Fibroblast of mammary gland (primary cell): ENCODE measurements around the gene GIPC1.

Experiments used
- DNase-seq: peaks from one replicate; pipeline ENCODE4 v3.0.0-alpha.2; 2010; ENCODE audit warnings: low read depth
- H3K4me3 ChIP-seq: 2 replicates; pipeline ENCODE4 v1.5.1; 2011; ENCODE audit warnings: low read depth, mild to moderate bottlenecking, low read length, moderate library complexity; ENCODE audit not compliant: control insufficient read depth
- TF ChIP-seq, protein P1 (sequence below): conservative IDR thresholded peaks from 2 replicates; pipeline ENCODE4 v1.5.1; 2011; ENCODE audit warnings: low read depth, low read length, inconsistent platforms; ENCODE audit not compliant: control insufficient read depth, insufficient read depth

Gene GIPC1

DNA sequence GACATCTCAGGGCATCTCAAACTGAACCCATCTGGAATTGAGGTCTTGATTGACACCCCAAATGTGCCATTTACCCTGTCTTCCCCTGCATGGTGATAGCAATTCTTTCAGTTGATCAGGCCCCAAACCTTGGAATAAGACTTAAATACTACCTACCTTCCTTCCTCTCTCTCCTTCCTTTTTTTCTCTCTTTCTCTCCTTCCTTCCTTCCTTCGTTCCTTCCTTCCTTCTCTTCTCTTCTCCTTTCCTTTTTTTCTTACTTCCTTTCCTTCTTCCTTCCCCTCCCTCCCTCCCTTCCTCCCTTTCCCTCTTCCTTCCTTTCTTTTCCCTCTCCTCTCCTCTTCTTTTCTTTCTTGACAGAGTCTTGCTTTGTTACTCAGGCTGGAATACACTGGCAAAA is 7.4 kb upstream of the GIPC1 start:
- no peak overlapping the region for H3K4me3 ChIP-seq
- DNase-seq: no peak
- TF ChIP-seq, protein P1, sequence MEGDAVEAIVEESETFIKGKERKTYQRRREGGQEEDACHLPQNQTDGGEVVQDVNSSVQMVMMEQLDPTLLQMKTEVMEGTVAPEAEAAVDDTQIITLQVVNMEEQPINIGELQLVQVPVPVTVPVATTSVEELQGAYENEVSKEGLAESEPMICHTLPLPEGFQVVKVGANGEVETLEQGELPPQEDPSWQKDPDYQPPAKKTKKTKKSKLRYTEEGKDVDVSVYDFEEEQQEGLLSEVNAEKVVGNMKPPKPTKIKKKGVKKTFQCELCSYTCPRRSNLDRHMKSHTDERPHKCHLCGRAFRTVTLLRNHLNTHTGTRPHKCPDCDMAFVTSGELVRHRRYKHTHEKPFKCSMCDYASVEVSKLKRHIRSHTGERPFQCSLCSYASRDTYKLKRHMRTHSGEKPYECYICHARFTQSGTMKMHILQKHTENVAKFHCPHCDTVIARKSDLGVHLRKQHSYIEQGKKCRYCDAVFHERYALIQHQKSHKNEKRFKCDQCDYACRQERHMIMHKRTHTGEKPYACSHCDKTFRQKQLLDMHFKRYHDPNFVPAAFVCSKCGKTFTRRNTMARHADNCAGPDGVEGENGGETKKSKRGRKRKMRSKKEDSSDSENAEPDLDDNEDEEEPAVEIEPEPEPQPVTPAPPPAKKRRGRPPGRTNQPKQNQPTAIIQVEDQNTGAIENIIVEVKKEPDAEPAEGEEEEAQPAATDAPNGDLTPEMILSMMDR: no peak

DNA sequence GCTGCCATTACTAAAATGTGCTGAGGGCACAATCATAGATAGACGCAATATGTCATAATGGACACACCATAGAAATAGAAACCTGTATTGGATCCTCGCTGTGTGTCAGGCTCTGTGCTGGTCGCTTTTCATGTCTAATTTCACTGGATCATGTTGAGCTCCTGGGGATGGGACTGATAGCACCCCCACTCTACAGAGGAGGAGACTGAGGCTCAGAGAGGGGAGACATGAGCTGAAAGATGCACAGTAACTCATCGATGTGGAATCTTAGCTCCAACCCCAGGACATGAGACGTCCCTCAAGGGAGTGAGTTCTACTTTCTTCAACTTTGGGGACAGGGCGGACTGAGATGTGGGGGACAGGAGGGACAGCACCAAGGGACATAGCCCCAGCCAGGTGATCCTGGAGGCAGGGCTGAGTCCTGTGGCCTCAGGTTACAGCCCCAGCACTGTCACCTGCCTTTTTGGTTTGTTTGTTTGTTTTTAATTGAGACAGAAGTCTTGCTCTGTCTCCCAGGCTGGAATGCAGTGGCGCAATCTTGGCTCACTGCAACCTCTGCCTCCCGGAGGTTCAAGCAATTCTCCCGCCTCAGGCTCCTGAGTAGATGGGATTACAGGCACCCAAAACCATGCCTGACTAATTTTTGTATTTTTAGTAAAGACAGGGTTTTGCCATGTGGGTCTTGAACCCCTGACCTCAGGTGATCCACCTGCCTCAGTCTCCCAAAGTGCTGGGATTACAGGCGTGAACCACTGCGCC is 6.6 kb upstream of the GIPC1 start:
- TF ChIP-seq, protein P1: no peak
- H3K4me3 ChIP-seq: no peak overlapping the region
- no peak for DNase-seq

DNA sequence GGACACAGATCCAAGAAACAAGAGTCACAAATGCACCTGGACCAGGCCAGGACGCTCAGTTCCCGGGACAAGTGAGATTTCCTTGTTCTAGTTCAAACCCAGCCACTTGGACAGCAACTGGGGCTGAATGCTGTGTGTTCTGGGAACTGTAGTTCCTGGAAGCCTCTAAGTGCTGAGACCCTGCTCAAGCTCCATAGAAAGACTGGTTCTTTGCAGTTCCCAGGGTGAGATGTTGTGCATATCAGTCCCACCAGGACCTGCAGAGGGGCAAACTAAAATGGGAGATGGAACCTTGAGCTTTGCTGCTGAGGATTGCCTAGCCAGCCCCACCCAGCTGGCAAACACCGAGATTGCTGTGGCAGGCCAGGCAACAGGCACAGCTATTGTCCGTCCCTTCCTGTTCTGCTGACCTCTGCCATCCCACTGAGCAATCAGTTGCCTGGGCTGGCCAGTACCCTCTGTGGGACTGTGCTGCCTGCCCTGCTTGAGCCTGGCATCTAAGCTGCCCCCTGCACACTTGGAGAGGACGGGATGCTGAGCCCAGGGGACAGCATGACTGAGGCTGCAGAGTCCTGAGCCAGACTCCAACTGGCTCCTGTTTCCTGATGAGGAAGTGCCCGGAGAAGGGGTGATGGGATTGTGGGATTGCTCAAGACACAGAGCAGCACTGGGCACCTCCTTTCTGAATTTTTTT is 1.4 kb upstream of the GIPC1 start:
- no peak overlapping the region for H3K4me3 ChIP-seq
- DNase-seq: no peak
- TF ChIP-seq, protein P1: no peak

DNA sequence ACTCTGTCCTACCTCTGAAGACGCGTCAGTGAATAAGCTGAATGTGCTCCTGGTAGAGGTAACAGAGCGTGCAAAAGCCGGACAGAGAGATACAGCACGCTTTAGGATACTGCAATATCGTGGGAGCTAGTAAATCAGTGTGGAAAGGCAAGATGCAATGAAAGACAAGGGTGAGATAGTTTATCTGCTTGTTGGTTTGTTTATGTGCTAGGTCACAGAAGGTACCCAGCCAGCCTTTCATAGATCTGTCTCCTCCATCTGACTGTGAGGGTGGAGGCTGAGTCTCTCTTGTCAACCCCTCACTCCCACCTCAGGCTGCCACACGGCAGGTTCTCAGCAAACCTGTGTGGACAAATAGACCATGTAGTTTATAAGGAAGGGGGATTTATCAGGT is 904 bp upstream of the GIPC1 start:
- TF ChIP-seq, protein P1: no peak
- H3K4me3 ChIP-seq: peak overlapping the region; percentile 47

DNA sequence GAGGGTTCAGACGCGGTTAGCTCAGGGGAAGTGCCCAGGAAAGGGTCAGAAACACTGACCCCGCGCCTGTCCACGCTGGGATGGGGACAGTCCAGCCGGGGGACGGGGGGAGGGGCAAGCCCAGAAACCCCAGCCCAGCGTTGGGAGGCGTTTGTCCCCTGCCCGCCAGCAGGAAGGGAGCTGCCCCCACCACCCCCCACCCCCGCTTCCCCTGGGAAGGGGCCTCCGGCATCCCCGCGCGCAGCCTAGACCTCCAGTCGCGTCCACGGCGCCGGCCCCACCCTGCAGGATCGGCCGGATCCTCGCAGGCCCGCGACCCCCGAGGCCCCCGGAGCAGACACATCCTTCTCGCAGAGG is 277 bp downstream of the GIPC1 start:
- TF ChIP-seq, protein P1: no peak
- no peak for DNase-seq
- H3K4me3 ChIP-seq: peak overlapping the region; percentile 76

More for the DNA sequence above, 904 bp upstream of the GIPC1 start:
- DNase-seq: no peak

DNA sequence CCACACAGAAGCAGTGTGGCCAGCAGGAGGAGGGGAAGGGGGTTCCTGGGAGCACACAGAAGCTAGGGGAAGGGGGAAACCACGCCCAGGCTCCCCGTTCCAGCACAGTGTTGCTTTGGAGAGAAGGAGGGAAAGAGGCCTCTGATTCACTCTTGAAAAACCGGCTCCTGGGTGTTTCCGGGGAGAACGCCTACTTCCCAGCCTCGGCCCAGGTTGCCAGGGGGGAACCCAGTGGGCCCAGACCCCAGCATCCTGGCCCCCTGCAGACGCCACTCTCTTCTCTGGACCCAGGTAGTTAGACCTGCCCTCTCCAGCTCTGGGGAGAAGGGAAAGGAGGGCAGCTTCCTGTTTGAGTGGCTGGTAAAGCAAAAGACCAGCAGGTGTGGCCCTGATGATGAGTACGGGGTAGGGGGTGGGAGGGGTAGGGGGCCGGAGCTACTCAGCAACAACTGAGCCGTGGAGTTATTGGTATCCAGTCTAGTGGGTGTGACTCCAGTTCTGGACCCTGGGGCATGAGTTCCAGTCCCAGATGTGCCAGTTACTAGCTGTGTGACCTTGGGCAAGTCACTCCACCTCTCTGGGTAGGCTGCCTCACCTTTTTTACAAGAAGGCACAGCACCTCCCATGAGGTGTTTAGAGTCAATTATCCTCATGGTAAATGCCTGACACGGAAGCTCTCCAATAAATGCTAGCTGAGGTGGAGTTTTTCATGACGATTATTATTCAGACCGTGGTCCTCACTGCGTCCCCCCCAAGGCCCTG is 836 bp downstream of the GIPC1 start:
- DNase-seq: no peak
- peak overlapping the region; percentile 76 for H3K4me3 ChIP-seq
- TF ChIP-seq, protein P1: no peak
